GM23338 (cell line): ENCODE measurements around the gene FOXD4L3. TPM values are rescaled to one million over a fixed set of nuclear protein-coding genes. Genes with fewer than 3 reads are reported as not detected.
"Not testable (repeated sequence)": the region's sequence is repeated elsewhere in the genome, so short reads cannot be mapped to it uniquely, and the experiment has no call there.

Source experiments
- ATAC-seq: fragments of 200-7000 bp; cut with Tn5 transposase; 3 replicates; pipeline ENCODE4 v1.9.1; 2020
- DNase-seq: peaks from one replicate; pipeline ENCODE4 v3.0.0-alpha.2; 2015; ENCODE audit warnings: low spot score
- H2AFZ ChIP-seq: fragments of 200-600 bp; sonication (generic); 2 replicates; pipeline ENCODE4 v1.8.0; 2016; ENCODE audit warnings: antibody characterized with exemption, mild to moderate bottlenecking, moderate library complexity
- H3F3A ChIP-seq: fragments of 200-600 bp; sonication (generic); replicated peaks from 2 replicates; pipeline ENCODE4 v1.8.0; 2017; ENCODE audit warnings: antibody characterized with exemption, mixed run types, low read depth
- H3K27ac ChIP-seq: fragments of 200-600 bp; sonication (generic); 2 replicates; pipeline ENCODE4 v1.6.1; 2016; ENCODE audit warnings: low read depth
- H3K27me3 ChIP-seq: fragments of 200-600 bp; sonication (generic); 2 replicates; pipeline ENCODE4 v1.8.0; 2016; ENCODE audit warnings: mild to moderate bottlenecking, mixed run types, moderate library complexity; ENCODE audit not compliant: insufficient read depth
- H3K36me3 ChIP-seq: fragments of 200-600 bp; sonication (generic); 2 replicates; pipeline ENCODE4 v1.8.0; 2016; ENCODE audit warnings: mild to moderate bottlenecking; ENCODE audit not compliant: insufficient read depth
- H3K4me1 ChIP-seq: fragments of 200-600 bp; sonication (generic); 2 replicates; pipeline ENCODE4 v1.8.0; 2016; ENCODE audit warnings: mild to moderate bottlenecking, moderate library complexity; ENCODE audit not compliant: insufficient read depth
- H3K4me2 ChIP-seq: fragments of 200-600 bp; sonication (generic); 2 replicates; pipeline ENCODE4 v1.7.1; 2017; ENCODE audit warnings: mixed run types
- H3K4me3 ChIP-seq: fragments of 200-600 bp; sonication (generic); 2 replicates; pipeline ENCODE4 v1.6.1; 2016; ENCODE audit warnings: mixed run types
- H3K79me2 ChIP-seq: fragments of 200-600 bp; sonication (generic); replicated peaks from 2 replicates; pipeline ENCODE4 v1.8.0; 2017; ENCODE audit warnings: mild to moderate bottlenecking; ENCODE audit not compliant: insufficient read depth
- H3K9me2 ChIP-seq: fragments of 200-600 bp; sonication (generic); 2 replicates; pipeline ENCODE4 v1.8.0; 2017; ENCODE audit not compliant: insufficient read depth
- H4K20me1 ChIP-seq: fragments of 200-600 bp; sonication (generic); replicated peaks from 2 replicates; pipeline ENCODE4 v1.8.0; 2017; ENCODE audit warnings: mild to moderate bottlenecking; ENCODE audit not compliant: insufficient read depth
- H3K27ac Mint-ChIP-seq: 2 replicates; pipeline ENCODE4 v1.8.0; 2020; ENCODE audit warnings: inconsistent platforms, mild to moderate bottlenecking, moderate library complexity, mixed read lengths
- H3K27me3 Mint-ChIP-seq: 3 replicates; pipeline ENCODE4 v1.8.0; 2022; ENCODE audit warnings: low read depth, mild to moderate bottlenecking, moderate library complexity, mixed read lengths, inconsistent platforms; ENCODE audit not compliant: insufficient read depth, poor library complexity
- H3K36me3 Mint-ChIP-seq: 3 replicates; pipeline ENCODE4 v1.8.0; 2021; ENCODE audit warnings: low read depth, mild to moderate bottlenecking, inconsistent platforms, moderate library complexity, mixed read lengths
- H3K4me1 Mint-ChIP-seq: 3 replicates; pipeline ENCODE4 v1.8.0; 2020; ENCODE audit warnings: mild to moderate bottlenecking, inconsistent platforms, mixed read lengths
- H3K4me3 Mint-ChIP-seq: 3 replicates; pipeline ENCODE4 v1.8.0; 2021; ENCODE audit warnings: moderate library complexity, mild to moderate bottlenecking, inconsistent platforms, mixed read lengths
- H3K9me3 Mint-ChIP-seq: 3 replicates; pipeline ENCODE4 v1.8.0; 2020; ENCODE audit warnings: moderate library complexity, mild to moderate bottlenecking, inconsistent platforms, mixed read lengths
- EZH2 ChIP-seq: fragments of 200-600 bp; sonication (generic); IDR thresholded peaks from one replicate; pipeline ENCODE4 v1.8.0; 2017; ENCODE audit warnings: antibody characterized with exemption, mild to moderate bottlenecking, low read depth; ENCODE audit not compliant: unreplicated experiment
- polyA plus RNA-seq: library from polyadenylated mRNA; unstranded; fragments of >200 nt; fragmentation: Nextera tagmentation; extraction: Ambion mirVana; gene quantifications from 2 replicates; pipeline ENCODE4 v1.2.1, GENCODE V29; 2016
- total RNA-seq: library from RNA; depleted of rRNA; stranded (reverse); fragments of >200 nt; shearing (Covaris generic); gene quantifications from 2 replicates; pipeline ENCODE4 v1.2.3, GENCODE V29; 2014

Gene FOXD4L3
- total and polyA plus RNA-seq, 2 experiments from 2014 or later: not detected

DNA sequence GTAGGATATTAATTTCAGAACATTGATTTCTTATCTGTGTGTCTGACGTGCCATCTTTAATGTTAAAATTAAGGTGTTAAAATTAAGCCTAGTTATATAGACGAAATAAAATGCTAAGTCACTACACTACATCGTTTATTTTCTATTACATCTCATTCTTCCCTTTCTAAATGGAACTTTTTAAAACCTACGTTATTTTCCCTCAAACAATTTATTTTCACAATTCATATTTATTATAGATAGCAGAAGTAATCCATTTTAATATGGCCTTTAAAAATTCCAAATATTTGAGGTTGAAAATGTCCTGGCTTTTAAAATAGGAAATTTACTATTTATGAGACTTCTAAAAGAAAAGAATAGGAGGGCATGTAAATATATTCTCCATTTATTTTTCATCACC is 2.1 kb downstream of the FOXD4L3 start:
- not testable (repeated sequence) for ATAC-seq, H3K4me2 ChIP-seq, H3K36me3 Mint-ChIP-seq, H3K4me3 Mint-ChIP-seq, H2AFZ ChIP-seq, H3K27ac Mint-ChIP-seq, H3K9me2 ChIP-seq, H3K9me3 Mint-ChIP-seq, H3K4me1 ChIP-seq, H3K36me3 ChIP-seq, H3K4me1 Mint-ChIP-seq, H3K4me3 ChIP-seq, H3F3A ChIP-seq, H3K27ac ChIP-seq, H3K79me2 ChIP-seq, H4K20me1 ChIP-seq, DNase-seq
- peaks cover 20% of the 10 kb centered on the region for H3K27me3 Mint-ChIP-seq
- peak; percentile 62 for TF ChIP-seq EZH2
- H3K27me3 ChIP-seq: peaks cover 43% of the 10 kb centered on the region

- not testable (repeated sequence) for H3K9me2 ChIP-seq, H3K4me3 Mint-ChIP-seq, H3K4me1 Mint-ChIP-seq, H3K36me3 Mint-ChIP-seq, ATAC-seq, DNase-seq, H3K9me3 Mint-ChIP-seq, H3K4me2 ChIP-seq, H3K27ac Mint-ChIP-seq, H4K20me1 ChIP-seq, H3K4me1 ChIP-seq, H3K36me3 ChIP-seq, H3K79me2 ChIP-seq, H2AFZ ChIP-seq, H3K27ac ChIP-seq, H3F3A ChIP-seq, H3K4me3 ChIP-seq
- peaks cover 37% of the 10 kb centered on the region for H3K27me3 ChIP-seq
- TF ChIP-seq EZH2: peak; percentile 76
- H3K27me3 Mint-ChIP-seq: peaks cover 20% of the 10 kb centered on the region
These were observed 3.1 kb downstream of the FOXD4L3 start for GRCh38 chr9:68305680-68306285.

GRCh38 chr9:68306391-68306964 is 3.8 kb downstream of the FOXD4L3 start:
- H3K4me1 Mint-ChIP-seq, H2AFZ ChIP-seq, H3K27ac Mint-ChIP-seq, H3K4me3 ChIP-seq, H3K4me2 ChIP-seq, H3K27ac ChIP-seq, H3K4me3 Mint-ChIP-seq, H3K36me3 Mint-ChIP-seq, H3K4me1 ChIP-seq, H3F3A ChIP-seq, H4K20me1 ChIP-seq, H3K9me3 Mint-ChIP-seq, H3K79me2 ChIP-seq, H3K36me3 ChIP-seq, H3K9me2 ChIP-seq: not testable (repeated sequence)
- peak; percentile 1 for DNase-seq
- H3K27me3 ChIP-seq: peaks cover 35% of the 10 kb centered on the region
- peak; percentile 54 for ATAC-seq
- H3K27me3 Mint-ChIP-seq: peaks cover 16% of the 10 kb centered on the region

- peak; percentile 69 for ATAC-seq
- not testable (repeated sequence) for H3K4me1 ChIP-seq, H4K20me1 ChIP-seq
These were observed 4.5 kb downstream of the FOXD4L3 start for GRCh38 chr9:68307127-68307526.

DNA sequence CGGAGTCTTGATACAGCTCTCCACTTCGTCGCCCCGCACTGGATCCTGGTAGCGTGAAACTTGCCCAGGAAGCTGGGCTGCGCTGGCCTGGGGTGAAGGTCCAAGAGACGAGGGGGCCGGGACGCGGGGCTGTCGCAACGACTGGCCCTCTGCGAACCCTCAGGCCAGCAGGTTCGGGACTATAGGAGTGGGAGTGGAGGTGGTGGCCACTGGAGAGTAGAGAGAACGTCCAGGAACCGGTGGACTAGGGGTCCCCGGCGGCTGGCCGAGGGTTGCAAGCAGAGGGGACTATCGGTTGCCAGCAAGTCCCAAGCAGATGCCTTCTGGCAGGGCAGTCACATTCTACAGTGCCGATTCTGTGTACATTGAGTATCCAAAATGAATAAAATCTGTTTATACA is 5.0 kb downstream of the FOXD4L3 start:
- not testable (repeated sequence) for H3K9me2 ChIP-seq, H3K36me3 Mint-ChIP-seq, H3K4me1 Mint-ChIP-seq, H3K27ac Mint-ChIP-seq, H3K27ac ChIP-seq, H4K20me1 ChIP-seq, H3K9me3 Mint-ChIP-seq, H3K4me2 ChIP-seq, H3K4me3 ChIP-seq, H3K36me3 ChIP-seq, H3K4me1 ChIP-seq, H3K4me3 Mint-ChIP-seq, H3F3A ChIP-seq, H3K79me2 ChIP-seq, DNase-seq, H2AFZ ChIP-seq
- ATAC-seq: peak; percentile 42
- peaks cover 39% of the 10 kb centered on the region for H3K27me3 ChIP-seq
- peaks cover 15% of the 10 kb centered on the region for H3K27me3 Mint-ChIP-seq

More at GRCh38 chr9:68307127-68307526, 4.5 kb downstream of the FOXD4L3 start:
- DNase-seq, H3K4me1 Mint-ChIP-seq, H3F3A ChIP-seq, H3K4me3 ChIP-seq, H3K27ac Mint-ChIP-seq, H3K79me2 ChIP-seq, H3K9me3 Mint-ChIP-seq, H3K27ac ChIP-seq, H3K4me3 Mint-ChIP-seq, H3K9me2 ChIP-seq, H3K4me2 ChIP-seq, H2AFZ ChIP-seq, H3K36me3 ChIP-seq, H3K36me3 Mint-ChIP-seq: not testable (repeated sequence)
- peaks cover 15% of the 10 kb centered on the region for H3K27me3 Mint-ChIP-seq
- peaks cover 39% of the 10 kb centered on the region for H3K27me3 ChIP-seq

DNA sequence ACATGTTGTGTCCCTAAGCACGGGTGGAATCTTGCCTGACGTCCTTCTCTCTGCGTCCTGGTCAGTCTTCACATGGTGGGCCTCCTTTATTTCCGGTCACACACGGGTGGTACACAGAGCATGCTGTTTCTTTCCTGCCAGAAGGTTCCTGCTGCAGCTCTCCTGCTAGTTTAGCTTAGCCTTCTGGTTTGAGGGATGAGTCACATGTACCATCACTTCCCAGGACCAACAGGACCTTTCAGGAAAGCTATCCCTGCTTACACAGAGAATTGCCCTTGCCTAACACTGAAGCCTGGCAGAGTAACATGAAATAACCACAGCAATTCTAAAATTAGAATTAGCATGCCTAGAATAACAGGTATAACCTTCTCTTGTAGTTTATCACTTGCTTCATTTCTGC is 8.5 kb downstream of the FOXD4L3 start:
- not testable (repeated sequence) for H3K4me3 ChIP-seq, H3F3A ChIP-seq, H3K4me2 ChIP-seq, H3K27ac ChIP-seq, H3K4me1 ChIP-seq, H3K27me3 Mint-ChIP-seq, H3K9me2 ChIP-seq, H3K79me2 ChIP-seq, H3K4me1 Mint-ChIP-seq, H3K9me3 Mint-ChIP-seq, H3K36me3 ChIP-seq, H2AFZ ChIP-seq, H3K4me3 Mint-ChIP-seq, DNase-seq, ATAC-seq, H3K27ac Mint-ChIP-seq, H3K36me3 Mint-ChIP-seq, H4K20me1 ChIP-seq
- H3K27me3 ChIP-seq: peaks cover 19% of the 10 kb centered on the region
